ENCODE data around the gene KLHDC4. TPM values are rescaled to one million over a fixed set of nuclear protein-coding genes. Genes with fewer than 3 reads are reported as not detected.
A peak's percentile ranks its signal among the peaks of the same experiment; 100 is the strongest.

KLHDC4 gene
- polyA plus RNA-seq, 1 of the 3 experiments (the other 2 are of a cell fraction), result 51.2 TPM

- Histone ChIP-seq H3K36me3 (replicated peaks in 1 of 2; ENCODE audit: control insufficient read depth in 1 of 2, insufficient read depth in 2 of 2, low read length in 1 of 2) (no peaks in the 10 kb centered on the region), H3K9me3 (no peaks in the 10 kb centered on the region), H3K4me2 (peak overlapping the region; percentile 80), H3K9me2 (no peaks in the 10 kb centered on the region), H3K27ac (ENCODE audit: low read depth in 2 of 2, low read length in 1 of 2) (peak overlapping the region; percentile 49 to 94), H3K4me3 (ENCODE audit: low read depth in 2 of 2, low read length in 1 of 2) (peak overlapping the region; percentile 10 to 21; a peak in 2 of 4 replicates), H3K79me2 (ENCODE audit: insufficient read depth) (no peaks in the 10 kb centered on the region), H4K20me1 (ENCODE audit: insufficient read depth) (no peaks in the 10 kb centered on the region), H3K9ac (peak overlapping the region; percentile 49; the same call in 1 of the 2 replicates), H2AFZ (ENCODE audit: low read depth) (peak overlapping the region; percentile 90), H3K4me1 (ENCODE audit: control insufficient read depth in 1 of 2, insufficient read depth in 2 of 2, low read depth in 1 of 2, low read length in 1 of 2) (peaks cover 12 to 18% of the 10 kb centered on the region in 2 experiments; a peak in 2 of 4 replicates), H3K27me3 (ENCODE audit: insufficient read depth) (no peaks in the 10 kb centered on the region), H3F3A (replicated peaks; ENCODE audit: insufficient read depth) (no peaks in the 10 kb centered on the region)
- WGBS (ENCODE audit: low lambda C conversion rate), result 35% methylated on average over 21 of the region's 25 CpGs
- POLR2A ChIA-PET, result interaction anchor here (0.6 to 2.2 kb wide), 14 partner anchors 9 to 203 kb away, joined by 3 to 15 read pairs (median 3); partner anchors contain the start of gene SLC7A5
- CTCF ChIA-PET, result interaction anchor here (0.6 to 13.2 kb wide), 14 partner anchors 16 to 144 kb away, joined by 3 to 113 read pairs (median 4); partner anchors contain the start of genes BANP and KLHDC4
- peak; percentile 86 for DNase-seq
- TF ChIP-seq GABPA (IDR thresholded peaks at IDR 0.05; ENCODE audit: low read depth) (no peak), MEF2A (IDR thresholded peaks at IDR 0.05; ENCODE audit: borderline replicate concordance, low read depth) (no peak), FOXM1 (IDR thresholded peaks at IDR 0.05; ENCODE audit: low read depth) (no peak), JUND (IDR thresholded peaks at IDR 0.05) (no peak), IRF3 (IDR thresholded peaks at IDR 0.05; ENCODE audit: low read depth, low read length) (no peak), RAD21 (IDR thresholded peaks at IDR 0.05; ENCODE audit: low read length) (peak; percentile 8; the same call in 1 of the 2 replicates), NFIC (IDR thresholded peaks at IDR 0.05; ENCODE audit: borderline replicate concordance) (no peak), FOXJ3 (CRISPR knock-in tag; IDR thresholded peaks at IDR 0.05) (peak; percentile 80), FOSL2 (IDR thresholded peaks at IDR 0.05; ENCODE audit: borderline replicate concordance, low read depth) (peak; percentile 50; the same call in 1 of the 2 replicates), USF1 (IDR thresholded peaks at IDR 0.05; ENCODE audit: borderline replicate concordance, low read depth) (no peak), ELF1 (IDR thresholded peaks at IDR 0.05) (no peak), RFX5 (IDR thresholded peaks at IDR 0.05; ENCODE audit: low read length) (no peak), RCOR1 (IDR thresholded peaks at IDR 0.05; ENCODE audit: low read length) (peak; percentile 28; the same call in 1 of the 2 replicates), RXRA (IDR thresholded peaks at IDR 0.05; ENCODE audit: borderline replicate concordance, low read depth) (no peak), YY1 (IDR thresholded peaks at IDR 0.05; ENCODE audit: low read depth) (no peak), TEAD4 (IDR thresholded peaks at IDR 0.05; ENCODE audit: borderline replicate concordance, insufficient read depth) (no peak), POLR2AphosphoS5 (IDR thresholded peaks at IDR 0.05; ENCODE audit: low read depth, low read length) (peak; percentile 62), CTCF (IDR thresholded peaks at IDR 0.05) (no peak), EZH2phosphoT487 (IDR thresholded peaks at IDR 0.05; ENCODE audit: borderline replicate concordance, low read depth) (no peak)
- TF ChIP-seq, protein P1, sequence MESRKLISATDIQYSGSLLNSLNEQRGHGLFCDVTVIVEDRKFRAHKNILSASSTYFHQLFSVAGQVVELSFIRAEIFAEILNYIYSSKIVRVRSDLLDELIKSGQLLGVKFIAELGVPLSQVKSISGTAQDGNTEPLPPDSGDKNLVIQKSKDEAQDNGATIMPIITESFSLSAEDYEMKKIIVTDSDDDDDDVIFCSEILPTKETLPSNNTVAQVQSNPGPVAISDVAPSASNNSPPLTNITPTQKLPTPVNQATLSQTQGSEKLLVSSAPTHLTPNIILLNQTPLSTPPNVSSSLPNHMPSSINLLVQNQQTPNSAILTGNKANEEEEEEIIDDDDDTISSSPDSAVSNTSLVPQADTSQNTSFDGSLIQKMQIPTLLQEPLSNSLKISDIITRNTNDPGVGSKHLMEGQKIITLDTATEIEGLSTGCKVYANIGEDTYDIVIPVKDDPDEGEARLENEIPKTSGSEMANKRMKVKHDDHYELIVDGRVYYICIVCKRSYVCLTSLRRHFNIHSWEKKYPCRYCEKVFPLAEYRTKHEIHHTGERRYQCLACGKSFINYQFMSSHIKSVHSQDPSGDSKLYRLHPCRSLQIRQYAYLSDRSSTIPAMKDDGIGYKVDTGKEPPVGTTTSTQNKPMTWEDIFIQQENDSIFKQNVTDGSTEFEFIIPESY (IDR thresholded peaks at IDR 0.05; ENCODE audit: borderline replicate concordance, low read depth), result no peak
- TF ChIP-seq, protein P2, sequence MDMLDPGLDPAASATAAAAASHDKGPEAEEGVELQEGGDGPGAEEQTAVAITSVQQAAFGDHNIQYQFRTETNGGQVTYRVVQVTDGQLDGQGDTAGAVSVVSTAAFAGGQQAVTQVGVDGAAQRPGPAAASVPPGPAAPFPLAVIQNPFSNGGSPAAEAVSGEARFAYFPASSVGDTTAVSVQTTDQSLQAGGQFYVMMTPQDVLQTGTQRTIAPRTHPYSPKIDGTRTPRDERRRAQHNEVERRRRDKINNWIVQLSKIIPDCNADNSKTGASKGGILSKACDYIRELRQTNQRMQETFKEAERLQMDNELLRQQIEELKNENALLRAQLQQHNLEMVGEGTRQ (IDR thresholded peaks at IDR 0.05; ENCODE audit: borderline replicate concordance, low read depth, low read length), result no peak
Measured at GRCh38 chr16:87806641-87807546, 41.1 kb upstream of the KLHDC4 start.

Data from SK-N-SH (cell line).